ENCODE measurements around the gene PCDHGC4.

PCDHGC4 gene

DNA sequence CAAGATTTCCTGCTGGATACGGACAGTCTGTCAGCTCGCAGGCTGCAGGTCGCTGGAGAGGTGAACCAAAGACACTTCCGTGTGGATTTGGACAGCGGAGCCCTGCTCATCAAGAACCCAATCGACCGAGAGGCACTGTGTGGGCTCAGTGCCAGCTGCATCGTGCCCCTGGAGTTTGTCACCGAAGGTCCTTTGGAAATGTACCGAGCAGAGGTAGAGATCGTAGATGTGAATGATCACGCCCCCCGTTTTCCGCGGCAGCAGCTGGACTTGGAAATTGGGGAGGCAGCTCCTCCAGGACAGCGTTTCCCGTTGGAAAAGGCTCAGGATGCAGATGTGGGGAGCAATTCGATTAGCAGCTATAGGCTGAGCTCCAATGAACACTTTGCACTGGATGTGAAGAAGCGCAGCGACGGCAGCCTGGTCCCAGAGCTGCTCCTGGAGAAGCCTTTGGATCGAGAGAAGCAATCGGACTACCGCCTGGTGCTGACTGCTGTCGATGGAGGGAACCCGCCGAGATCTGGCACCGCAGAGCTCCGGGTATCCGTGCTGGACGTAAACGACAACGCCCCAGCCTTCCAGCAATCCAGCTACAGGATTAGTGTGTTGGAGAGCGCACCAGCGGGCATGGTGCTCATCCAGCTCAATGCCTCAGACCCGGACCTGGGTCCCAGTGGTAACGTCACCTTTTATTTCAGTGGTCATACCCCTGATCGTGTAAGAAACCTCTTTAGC, 658 bp downstream of the PCDHGC4 start:
- ATAC-seq (no peak), DNase-seq (ENCODE audit: low spot score in 2 of 2) (no peak)
- Mint-ChIP-seq H3K36me3 (no peaks in the 10 kb centered on the region), H3K4me1 (peaks cover 13% of the 10 kb centered on the region), H3K9me3 (no peaks in the 10 kb centered on the region), H3K4me3 (peak overlapping the region; percentile 41), H3K27ac (no peak overlapping the region)

DNA sequence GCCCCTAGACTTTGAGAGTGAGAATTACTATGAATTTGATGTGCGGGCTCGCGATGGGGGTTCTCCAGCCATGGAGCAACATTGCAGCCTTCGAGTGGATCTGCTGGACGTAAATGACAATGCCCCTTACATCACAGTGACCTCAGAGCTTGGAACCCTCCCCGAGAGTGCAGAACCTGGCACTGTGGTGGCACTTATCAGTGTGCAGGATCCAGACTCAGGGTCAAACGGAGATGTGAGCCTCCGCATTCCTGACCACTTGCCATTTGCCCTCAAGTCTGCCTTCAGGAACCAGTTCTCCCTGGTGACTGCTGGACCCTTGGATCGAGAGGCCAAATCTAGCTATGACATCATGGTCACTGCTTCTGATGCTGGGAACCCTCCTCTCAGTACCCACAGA, 1.3 kb downstream of the PCDHGC4 start:
- Mint-ChIP-seq H3K4me1 (peaks cover 17% of the 10 kb centered on the region), H3K27ac (no peak overlapping the region), H3K9me3 (no peaks in the 10 kb centered on the region), H3K4me3 (no peak overlapping the region), H3K36me3 (no peaks in the 10 kb centered on the region)
- DNase-seq (ENCODE audit: low spot score in 2 of 2) (no peak), ATAC-seq (no peak)

DNA sequence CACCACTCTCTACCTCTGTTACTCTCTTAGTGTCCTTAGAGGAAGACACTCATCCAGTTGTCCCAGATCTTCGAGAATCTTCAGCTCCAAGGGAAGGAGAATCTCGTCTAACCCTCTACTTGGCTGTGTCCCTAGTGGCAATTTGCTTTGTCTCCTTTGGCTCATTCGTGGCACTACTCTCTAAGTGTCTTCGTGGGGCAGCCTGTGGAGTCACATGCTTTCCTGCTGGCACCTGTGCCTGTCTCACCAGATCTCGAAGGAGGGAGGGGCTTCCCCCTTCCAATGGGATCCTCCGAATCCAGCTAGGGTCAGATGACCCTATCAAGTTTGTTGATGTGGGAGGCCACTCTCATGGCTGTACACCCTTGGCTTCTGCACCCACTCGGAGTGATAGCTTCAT, 2.3 kb downstream of the PCDHGC4 start:
- Mint-ChIP-seq H3K27ac (no peak overlapping the region), H3K9me3 (no peaks in the 10 kb centered on the region), H3K4me3 (no peak overlapping the region), H3K4me1 (peaks cover 20% of the 10 kb centered on the region), H3K36me3 (no peaks in the 10 kb centered on the region)
- DNase-seq (ENCODE audit: low spot score in 2 of 2) (no peak), ATAC-seq (no peak)

DNA sequence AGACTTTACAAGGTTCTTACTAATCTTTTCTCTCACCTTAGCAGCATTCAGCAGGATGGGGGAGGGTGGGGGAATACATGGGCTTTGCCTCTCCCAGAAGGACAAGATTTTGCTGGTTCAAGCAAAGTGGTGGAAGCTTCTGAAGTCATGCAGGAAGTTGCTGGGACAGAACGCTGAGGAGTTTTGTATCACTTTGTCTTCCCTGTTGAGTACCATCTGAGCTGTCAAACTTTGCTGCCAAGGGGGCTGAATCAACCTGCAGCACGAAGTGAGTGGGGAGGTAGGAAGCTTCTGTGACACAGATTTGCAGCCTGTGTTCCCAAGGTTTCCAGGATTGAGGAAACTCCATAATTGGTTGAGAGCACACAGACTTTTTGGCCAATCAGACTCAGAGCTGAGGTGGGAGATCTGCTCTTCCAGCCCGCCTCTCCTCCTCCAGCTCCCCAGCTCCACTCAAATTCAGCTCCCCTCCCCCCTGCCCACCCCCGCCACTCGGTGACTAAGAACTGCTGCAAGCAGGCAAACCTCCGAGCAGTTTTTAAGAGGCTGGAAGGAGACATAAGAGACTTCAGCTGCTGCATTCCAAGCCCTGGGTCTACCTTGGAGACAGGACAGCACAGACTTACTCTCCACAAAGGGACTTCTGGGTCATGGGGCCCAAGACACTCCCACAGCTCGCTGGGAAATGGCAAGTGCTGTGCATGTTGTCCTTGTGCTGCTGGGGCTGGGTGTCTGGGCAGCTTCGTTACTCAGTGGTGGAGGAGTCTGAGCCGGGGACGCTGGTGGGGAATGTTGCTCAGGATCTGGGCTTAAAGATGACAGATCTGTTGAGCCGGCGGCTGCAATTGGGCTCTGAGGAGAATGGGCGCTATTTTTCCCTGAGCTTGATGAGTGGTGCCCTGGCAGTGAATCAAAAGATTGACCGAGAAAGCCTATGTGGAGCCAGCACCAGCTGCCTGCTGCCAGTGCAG, 4.0 kb downstream of the PCDHGC4 start, which contains the start of gene PCDHGC5:
Gene PCDHGC5, plus strand, starts transcription at position 491 of the 971 bp plus-strand sequence. Its CDS starts 160 bp downstream, at position 651.
- no peak within 1 kb of the TSS for H3K4me3 Mint-ChIP-seq
- H3K4me1 Mint-ChIP-seq, result peaks cover 28% of the 10 kb centered on the region
- no peak within 1 kb of the TSS for H3K27ac Mint-ChIP-seq
- no peak for DNase-seq (ENCODE audit: low spot score in 2 of 2)
- no peak for ATAC-seq
- no peaks in the 10 kb centered on the region for H3K9me3 Mint-ChIP-seq
- no peaks in the 10 kb centered on the region for H3K36me3 Mint-ChIP-seq

DNA sequence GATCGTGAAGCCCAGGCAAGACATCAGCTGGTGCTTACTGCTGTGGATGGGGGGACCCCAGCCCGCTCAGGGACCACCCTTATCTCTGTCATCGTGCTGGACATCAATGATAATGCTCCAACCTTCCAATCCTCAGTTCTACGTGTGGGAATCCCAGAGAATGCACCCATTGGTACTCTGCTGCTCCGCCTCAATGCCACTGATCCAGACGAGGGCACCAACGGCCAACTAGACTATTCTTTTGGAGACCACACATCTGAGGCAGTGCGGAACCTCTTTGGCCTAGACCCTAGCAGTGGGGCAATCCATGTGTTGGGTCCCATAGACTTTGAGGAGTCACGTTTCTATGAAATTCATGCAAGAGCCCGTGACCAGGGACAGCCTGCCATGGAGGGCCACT, 5.0 kb downstream of the PCDHGC4 start:
- DNase-seq (ENCODE audit: low spot score in 2 of 2) (no peak), ATAC-seq (no peak)
- Mint-ChIP-seq H3K4me3 (no peak overlapping the region), H3K9me3 (no peaks in the 10 kb centered on the region), H3K36me3 (no peaks in the 10 kb centered on the region), H3K4me1 (peaks cover 30% of the 10 kb centered on the region), H3K27ac (no peak overlapping the region)

DNA sequence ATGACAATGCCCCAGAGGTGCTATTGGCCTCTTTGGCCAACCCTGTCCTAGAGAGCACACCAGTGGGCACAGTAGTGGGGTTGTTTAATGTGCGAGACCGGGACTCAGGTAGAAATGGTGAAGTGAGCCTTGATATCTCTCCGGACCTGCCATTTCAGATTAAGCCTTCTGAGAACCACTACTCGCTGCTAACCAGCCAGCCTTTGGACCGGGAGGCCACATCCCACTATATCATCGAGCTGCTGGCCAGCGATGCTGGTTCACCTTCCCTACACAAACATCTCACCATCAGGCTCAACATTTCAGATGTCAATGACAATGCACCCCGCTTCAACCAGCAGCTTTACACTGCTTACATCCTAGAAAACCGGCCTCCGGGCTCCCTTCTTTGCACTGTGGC, 5.4 kb downstream of the PCDHGC4 start:
- DNase-seq (ENCODE audit: low spot score in 2 of 2) (no peak), ATAC-seq (no peak)
- H3K4me1 Mint-ChIP-seq, result peaks cover 29% of the 10 kb centered on the region
- H3K36me3 Mint-ChIP-seq, result no peaks in the 10 kb centered on the region
- H3K9me3 Mint-ChIP-seq, result no peaks in the 10 kb centered on the region
- H3K27ac Mint-ChIP-seq, result no peak overlapping the region
- no peak overlapping the region for H3K4me3 Mint-ChIP-seq

DNA sequence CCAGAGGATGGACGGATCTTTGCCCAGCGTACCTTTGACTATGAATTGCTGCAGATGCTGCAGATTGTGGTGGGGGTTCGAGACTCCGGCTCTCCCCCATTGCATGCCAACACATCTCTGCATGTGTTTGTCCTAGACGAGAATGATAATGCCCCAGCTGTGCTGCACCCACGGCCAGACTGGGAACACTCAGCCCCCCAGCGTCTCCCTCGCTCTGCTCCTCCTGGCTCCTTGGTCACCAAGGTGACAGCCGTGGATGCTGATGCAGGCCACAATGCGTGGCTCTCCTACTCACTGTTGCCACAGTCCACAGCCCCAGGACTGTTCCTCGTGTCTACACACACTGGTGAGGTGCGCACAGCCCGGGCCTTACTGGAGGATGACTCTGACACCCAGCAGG, 5.9 kb downstream of the PCDHGC4 start:
- Mint-ChIP-seq H3K4me3 (no peak overlapping the region), H3K4me1 (peaks cover 32% of the 10 kb centered on the region), H3K36me3 (no peaks in the 10 kb centered on the region), H3K27ac (no peak overlapping the region), H3K9me3 (no peaks in the 10 kb centered on the region)
- DNase-seq (ENCODE audit: low spot score in 2 of 2) (no peak), ATAC-seq (no peak)

DNA sequence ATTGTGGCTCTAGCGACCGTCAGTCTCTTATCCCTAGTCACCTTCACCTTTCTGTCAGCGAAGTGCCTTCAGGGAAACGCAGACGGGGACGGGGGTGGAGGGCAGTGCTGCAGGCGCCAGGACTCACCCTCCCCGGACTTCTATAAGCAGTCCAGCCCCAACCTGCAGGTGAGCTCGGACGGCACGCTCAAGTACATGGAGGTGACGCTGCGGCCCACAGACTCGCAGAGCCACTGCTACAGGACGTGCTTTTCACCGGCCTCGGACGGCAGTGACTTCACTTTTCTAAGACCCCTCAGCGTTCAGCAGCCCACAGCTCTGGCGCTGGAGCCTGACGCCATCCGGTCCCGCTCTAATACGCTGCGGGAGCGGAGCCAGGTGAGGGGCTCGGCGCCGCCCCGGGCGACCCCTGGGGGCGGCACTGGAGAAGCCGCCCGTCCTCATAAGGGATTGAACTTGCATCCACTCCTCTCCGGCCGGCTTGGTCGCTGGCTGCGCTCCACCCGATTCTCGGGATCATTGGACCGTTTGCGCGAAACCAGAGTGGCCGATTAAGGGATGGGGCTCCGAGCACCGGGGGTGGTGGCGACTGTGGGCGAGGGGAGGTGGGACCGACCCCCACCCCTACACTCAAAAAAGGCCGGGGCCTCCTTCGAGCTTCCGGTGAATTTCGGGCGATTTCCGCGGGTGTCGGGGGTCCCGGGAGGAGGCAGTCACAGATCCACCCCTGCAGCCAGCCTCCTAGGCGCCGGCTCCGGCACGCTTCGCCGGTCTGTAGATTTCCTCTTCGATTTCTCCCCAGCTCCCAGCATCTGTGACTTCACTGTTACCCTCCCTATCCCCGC, 6.7 kb downstream of the PCDHGC4 start:
- H3K27ac Mint-ChIP-seq, result no peak overlapping the region
- peaks cover 31% of the 10 kb centered on the region for H3K4me1 Mint-ChIP-seq
- no peak for ATAC-seq
- H3K4me3 Mint-ChIP-seq, result peak overlapping the region; percentile 67
- no peak for DNase-seq (ENCODE audit: low spot score in 2 of 2)
- H3K9me3 Mint-ChIP-seq, result no peaks in the 10 kb centered on the region
- no peaks in the 10 kb centered on the region for H3K36me3 Mint-ChIP-seq

DNA sequence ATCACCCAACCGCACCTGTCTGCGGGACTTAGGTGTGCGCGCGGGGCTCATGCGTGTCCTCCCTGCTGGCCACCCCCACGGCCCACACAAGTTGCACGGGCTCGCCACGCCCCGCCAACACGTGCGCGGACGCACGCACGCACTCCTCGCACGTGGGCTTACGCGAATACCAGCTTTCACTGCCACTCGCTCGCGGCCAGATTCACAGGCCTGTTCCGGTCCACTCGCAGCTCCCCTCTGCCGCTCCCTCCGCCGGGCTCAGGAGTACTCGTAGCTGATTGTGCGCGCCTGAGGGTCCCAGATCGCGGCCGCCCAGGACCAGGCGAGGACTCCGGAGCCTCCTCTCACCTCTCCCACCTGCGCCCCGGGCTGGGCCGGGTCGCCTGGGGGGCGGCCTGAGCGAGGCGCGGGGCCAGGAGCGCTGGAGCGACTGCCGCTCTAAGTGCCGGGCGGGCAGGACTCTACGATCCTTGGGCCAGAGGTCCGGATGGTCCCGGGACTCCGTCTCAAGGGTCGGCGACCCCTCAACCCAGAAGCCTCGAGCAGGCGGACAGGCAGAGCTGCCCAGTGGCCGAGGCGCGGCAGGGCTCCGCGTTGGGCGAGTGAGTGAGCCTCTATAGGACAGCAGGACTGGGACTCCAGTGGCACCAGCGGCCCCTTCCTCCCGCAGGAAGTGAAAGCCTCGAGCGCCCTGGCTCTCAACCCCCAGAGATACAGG, 7.5 kb downstream of the PCDHGC4 start:
- H3K4me3 Mint-ChIP-seq, result peak overlapping the region; percentile 67
- H3K27ac Mint-ChIP-seq, result no peak overlapping the region
- peak; percentile 38 for ATAC-seq
- H3K4me1 Mint-ChIP-seq, result peaks cover 30% of the 10 kb centered on the region
- H3K9me3 Mint-ChIP-seq, result no peaks in the 10 kb centered on the region
- DNase-seq (ENCODE audit: low spot score in 2 of 2), result no peak
- H3K36me3 Mint-ChIP-seq, result no peaks in the 10 kb centered on the region

DNA sequence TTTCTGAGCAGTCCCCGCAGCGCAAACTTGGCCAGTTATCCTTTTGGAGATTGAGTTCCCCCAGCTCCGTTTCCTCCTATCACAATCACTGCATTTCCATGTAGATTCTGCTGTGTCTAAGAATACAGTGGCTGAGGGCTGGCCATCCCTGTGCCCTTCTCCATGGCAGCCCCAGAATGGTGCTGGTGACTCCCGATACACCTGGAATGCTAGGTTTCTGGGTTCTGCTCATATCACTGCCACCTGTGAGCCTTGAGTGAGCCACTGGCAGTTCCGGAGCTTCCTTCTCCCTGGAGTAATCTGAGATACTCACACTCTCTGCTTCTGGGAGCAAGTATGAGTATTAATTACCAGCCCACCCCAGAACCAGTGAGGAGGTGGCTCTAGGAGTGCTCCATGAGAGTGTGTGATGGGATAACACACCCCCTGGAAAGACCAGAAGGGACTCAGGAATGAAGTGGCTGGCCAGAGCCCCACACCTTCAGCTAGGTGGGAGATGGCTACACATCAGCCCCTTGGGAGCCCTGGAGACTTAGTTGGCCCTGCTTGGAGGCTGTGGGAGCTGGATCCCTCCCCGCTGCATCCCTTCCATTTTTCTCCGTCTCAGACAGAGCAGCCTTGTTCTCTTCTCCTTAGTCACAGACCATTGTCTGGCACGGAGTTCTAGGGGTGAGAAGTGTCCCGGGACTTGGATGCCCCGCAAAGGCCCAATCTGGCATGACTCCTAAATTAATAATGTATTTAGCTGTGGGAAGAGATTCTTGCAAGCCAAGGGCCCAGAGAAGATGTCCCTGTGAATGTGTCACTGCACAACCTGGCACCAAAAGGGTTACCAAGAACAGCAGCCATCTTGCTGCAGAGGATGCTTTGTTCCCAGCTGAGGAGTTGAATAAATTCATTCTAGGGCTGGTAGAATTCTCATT, 8.9 kb downstream of the PCDHGC4 start:
- Mint-ChIP-seq H3K4me1 (peaks cover 30% of the 10 kb centered on the region), H3K4me3 (no peak overlapping the region), H3K9me3 (no peaks in the 10 kb centered on the region), H3K36me3 (no peaks in the 10 kb centered on the region), H3K27ac (no peak overlapping the region)
- DNase-seq (ENCODE audit: low spot score in 2 of 2) (no peak), ATAC-seq (no peak)

DNA sequence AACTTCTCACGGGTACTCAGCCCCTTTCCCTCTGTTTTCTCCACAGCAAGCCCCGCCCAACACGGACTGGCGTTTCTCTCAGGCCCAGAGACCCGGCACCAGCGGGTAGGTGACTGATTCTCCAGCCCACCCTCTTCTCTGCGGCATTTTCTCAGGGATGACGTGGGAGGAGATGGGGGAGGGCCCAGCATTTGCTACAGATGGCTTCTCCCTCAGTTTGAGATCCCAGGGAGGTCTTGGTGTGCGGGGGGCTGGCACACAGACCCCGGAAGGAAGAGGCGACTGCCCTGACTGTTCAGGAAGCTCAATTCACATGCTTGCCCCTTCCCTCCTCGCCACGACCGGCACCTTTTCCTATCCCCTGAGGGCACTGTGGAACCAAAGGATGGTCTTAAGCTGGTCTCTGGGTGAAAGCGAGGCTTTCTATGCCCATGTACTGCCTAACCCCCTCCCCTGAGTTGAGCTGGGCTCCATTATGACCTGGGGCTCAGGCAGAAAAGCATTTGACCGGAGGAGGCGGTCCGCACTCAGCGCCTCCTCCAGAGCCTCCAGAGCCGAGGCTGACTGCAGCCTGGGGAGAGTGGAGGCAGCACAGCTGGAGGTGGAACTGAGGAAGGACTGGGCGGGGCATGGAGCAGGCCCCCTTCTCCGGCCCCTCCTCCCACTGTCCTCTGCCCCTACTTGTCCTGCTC, 10.1 kb downstream of the PCDHGC4 start:
- H3K36me3 Mint-ChIP-seq, result no peaks in the 10 kb centered on the region
- DNase-seq (ENCODE audit: low spot score in 2 of 2) (no peak), ATAC-seq (peak; percentile 46)
- H3K4me3 Mint-ChIP-seq, result peak overlapping the region; percentile 31
- no peak overlapping the region for H3K27ac Mint-ChIP-seq
- H3K4me1 Mint-ChIP-seq, result peaks cover 30% of the 10 kb centered on the region
- no peaks in the 10 kb centered on the region for H3K9me3 Mint-ChIP-seq

DNA sequence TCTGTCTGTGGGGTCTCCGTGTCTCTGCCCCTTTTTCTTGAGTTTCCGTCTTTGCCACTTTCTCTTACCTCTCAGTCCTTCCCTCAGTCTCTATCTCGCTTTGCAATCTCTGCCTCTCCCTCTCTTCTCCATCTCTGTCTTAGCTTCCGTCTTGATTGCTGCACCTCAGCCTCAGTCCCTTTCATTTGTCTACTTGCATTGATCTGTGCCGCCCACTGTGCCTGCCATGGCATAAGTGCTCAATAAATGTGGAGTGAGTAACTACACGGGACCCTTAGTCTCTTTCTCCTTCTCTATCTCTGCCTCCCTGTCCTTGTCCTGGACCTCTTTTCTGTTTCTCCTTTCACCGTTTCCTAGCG, 10.6 kb downstream of the PCDHGC4 start:
- H3K36me3 Mint-ChIP-seq, result no peaks in the 10 kb centered on the region
- DNase-seq (ENCODE audit: low spot score in 2 of 2), result no peak
- H3K27ac Mint-ChIP-seq, result no peak overlapping the region
- ATAC-seq, result no peak
- H3K9me3 Mint-ChIP-seq, result no peaks in the 10 kb centered on the region
- H3K4me3 Mint-ChIP-seq, result peak overlapping the region; percentile 31
- H3K4me1 Mint-ChIP-seq, result peaks cover 30% of the 10 kb centered on the region

DNA sequence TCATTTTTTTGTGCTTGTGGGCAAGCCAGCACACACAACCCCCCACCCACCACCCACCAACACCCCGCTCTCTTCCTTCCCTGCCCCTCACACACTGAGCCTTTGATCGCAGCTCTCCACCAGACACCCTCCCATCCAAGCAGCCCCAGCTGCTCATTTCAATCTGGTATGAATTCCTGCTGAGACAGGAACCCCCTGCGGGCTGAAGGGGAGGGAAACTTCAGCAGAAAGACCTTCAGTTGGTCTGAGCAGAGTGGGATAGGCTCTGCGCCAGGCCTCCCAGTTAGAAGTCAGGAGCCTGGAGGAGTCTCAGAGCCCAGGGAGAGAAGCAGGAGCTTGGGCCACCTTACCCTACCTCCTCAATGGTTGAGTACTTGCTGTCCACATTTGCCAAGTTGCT, 11.2 kb downstream of the PCDHGC4 start:
- no peaks in the 10 kb centered on the region for H3K36me3 Mint-ChIP-seq
- ATAC-seq (no peak), DNase-seq (ENCODE audit: low spot score in 2 of 2) (no peak)
- H3K27ac Mint-ChIP-seq, result no peak overlapping the region
- H3K4me3 Mint-ChIP-seq, result no peak overlapping the region
- H3K4me1 Mint-ChIP-seq, result peaks cover 27% of the 10 kb centered on the region
- H3K9me3 Mint-ChIP-seq, result no peaks in the 10 kb centered on the region
